GM23248 (cell line): ENCODE data around the gene ARCN1.

Experiments
- EZH2 ChIP-seq: fragments of 200-600 bp; sonication (generic); IDR thresholded peaks from 2 replicates; pipeline ENCODE4 v1.6.1; 2018; ENCODE audit warnings: antibody characterized with exemption, mild to moderate bottlenecking; ENCODE audit not compliant: insufficient read depth, poor library complexity, severe bottlenecking
- EZH2phosphoT487 ChIP-seq: fragments of 200-600 bp; sonication (generic); IDR thresholded peaks from 2 replicates; pipeline ENCODE4 v1.6.1; 2018; ENCODE audit warnings: antibody characterized with exemption, moderate library complexity, mild to moderate bottlenecking, low read depth; ENCODE audit not compliant: insufficient read depth

GRCh38 chr11:118623269-118623655, 51.1 kb downstream of the ARCN1 start:
- no peak for TF ChIP-seq EZH2
- no peak for TF ChIP-seq EZH2phosphoT487
